Endothelial cell of umbilical vein (primary cell): ENCODE data around the gene ARHGEF7. TPM values are rescaled to one million over a fixed set of nuclear protein-coding genes. Genes with fewer than 3 reads are reported as not detected.

Source experiments
- BruUV-seq: library from RNA; stranded (reverse); fragments of 400-500 nt; replicated peaks from 2 replicates; lab custom pipeline; 2021; lab: Mats Ljungman, UMichigan
- CTCF ChIA-PET: fragments of 300-600, 350-600 bp; sonication (Branson Sonifier 250); formaldehyde crosslinking; loops from one replicate; lab custom pipeline; 2021; ENCODE audit warnings: antibody characterized with exemption, inconsistent platforms; lab: Charles Lee
- POLR2A ChIA-PET: fragments of 300-600, 350-600 bp; sonication (Branson Sonifier 250); formaldehyde crosslinking; loops from one replicate; lab custom pipeline; 2021; ENCODE audit warnings: antibody characterized with exemption, inconsistent platforms; lab: Charles Lee
- DNase-seq: peaks from one replicate; pipeline ENCODE4 v3.0.0-alpha.2; 2011; ENCODE audit warnings: low read depth, low spot score
- FAIRE-seq: peaks from 2 replicates; lab custom pipeline; 2011; peaks lifted over from hg19 to GRCh38; lab: Jason Lieb, UNC
- H2AFZ ChIP-seq: 2 replicates; pipeline ENCODE4 v1.6.0; 2012; ENCODE audit warnings: low read depth, low read length, control low read depth, inconsistent platforms
- H3K27ac ChIP-seq: 2 replicates; pipeline ENCODE4 v1.5.1; 2011; ENCODE audit warnings: low read depth, mild to moderate bottlenecking, control low read depth, low read length, moderate library complexity; ENCODE audit not compliant: insufficient read depth
- H3K27me3 ChIP-seq, 2 experiments: 2 replicates each; pipeline versions ENCODE4 v1.6.0 to v1.6.1; 2011; ENCODE audit warnings: low read length in 2 of 2, mixed read lengths in 1 of 2; ENCODE audit not compliant: control insufficient read depth in 2 of 2, insufficient read depth in 2 of 2
- H3K36me3 ChIP-seq, 2 experiments: 2 replicates in 1 of 2; 3 replicates in 1 of 2; pipeline ENCODE4 v1.5.1; 2011; ENCODE audit warnings: low read length in 2 of 2, mild to moderate bottlenecking in 1 of 2, moderate library complexity in 1 of 2; ENCODE audit not compliant: control insufficient read depth in 2 of 2, insufficient read depth in 2 of 2; ENCODE audit errors: extremely low read depth in 1 of 2
- H3K4me1 ChIP-seq: 3 replicates; pipeline ENCODE4 v1.5.1; 2011; ENCODE audit warnings: mild to moderate bottlenecking, low read length; ENCODE audit not compliant: control insufficient read depth, insufficient read depth; ENCODE audit errors: extremely low read depth
- H3K4me2 ChIP-seq: 2 replicates; pipeline ENCODE4 v1.6.1; 2011; ENCODE audit warnings: low read length, control low read depth, mixed read lengths; ENCODE audit not compliant: insufficient read depth
- H3K4me3 ChIP-seq, 3 experiments: fragments of 200-600 bp in 1 of 3; sonication (generic), shearing (Covaris generic) in 1 of 3; replicated peaks in 1 of 3; 2 replicates each; pipeline ENCODE4 v1.5.1; 2011 to 2016; ENCODE audit warnings: control low read depth in 3 of 3, low read length in 3 of 3, mild to moderate bottlenecking in 2 of 3, inconsistent platforms in 1 of 3, low read depth in 1 of 3, moderate library complexity in 1 of 3; ENCODE audit not compliant: insufficient read depth in 1 of 3
- H3K79me2 ChIP-seq: 2 replicates; pipeline ENCODE4 v1.6.0; 2012; ENCODE audit warnings: low read length, inconsistent platforms; ENCODE audit not compliant: control insufficient read depth, insufficient read depth
- H3K9ac ChIP-seq: replicated peaks from 2 replicates; pipeline ENCODE3; 2011; ENCODE audit warnings: low read length, control low read depth; ENCODE audit not compliant: insufficient read depth; ENCODE audit errors: extremely low read depth
- H3K9me1 ChIP-seq: replicated peaks from 3 replicates; pipeline ENCODE4 v1.6.0; 2011; ENCODE audit warnings: mild to moderate bottlenecking, low read length; ENCODE audit not compliant: control insufficient read depth, insufficient read depth; ENCODE audit errors: extremely low read depth
- H3K9me3 ChIP-seq: replicated peaks from 2 replicates; pipeline ENCODE4 v1.5.1; 2012; ENCODE audit warnings: low read length, inconsistent platforms; ENCODE audit not compliant: control insufficient read depth, insufficient read depth
- H4K20me1 ChIP-seq: replicated peaks from 2 replicates; pipeline ENCODE3; 2011; ENCODE audit warnings: mild to moderate bottlenecking, low read length; ENCODE audit not compliant: control insufficient read depth, insufficient read depth; ENCODE audit errors: extremely low read depth
- EZH2 ChIP-seq: IDR thresholded peaks from 2 replicates; pipeline ENCODE4 v1.6.1; 2012; ENCODE audit warnings: borderline replicate concordance, low read depth, mild to moderate bottlenecking, moderate library complexity, low read length, inconsistent platforms; ENCODE audit not compliant: severe bottlenecking
- FOS ChIP-seq: IDR thresholded peaks from 2 replicates; pipeline ENCODE4 v1.6.1; 2011; ENCODE audit warnings: mild to moderate bottlenecking, low read length, moderate library complexity, borderline replicate concordance; ENCODE audit not compliant: insufficient read depth
- GATA2 ChIP-seq: IDR thresholded peaks from 2 replicates; pipeline ENCODE4 v1.7.0; 2011; ENCODE audit warnings: low read depth, mild to moderate bottlenecking, moderate library complexity, mixed read lengths, low read length; ENCODE audit not compliant: insufficient read length, insufficient read depth
- JUN ChIP-seq: IDR thresholded peaks from 2 replicates; pipeline ENCODE4 v1.6.1; 2011; ENCODE audit warnings: borderline replicate concordance, low read depth; ENCODE audit not compliant: insufficient read length, insufficient read depth
- MAX ChIP-seq: IDR thresholded peaks from 2 replicates; pipeline ENCODE4 v1.6.1; 2011; ENCODE audit not compliant: insufficient read depth, insufficient read length
- MYC ChIP-seq: IDR thresholded peaks from one replicate; pipeline ENCODE4 v1.6.1; 2011; ENCODE audit warnings: mild to moderate bottlenecking, low read depth, low read length
- POLR2A ChIP-seq: IDR thresholded peaks from 2 replicates; pipeline ENCODE4 v1.6.1; 2012; ENCODE audit warnings: low read depth, mild to moderate bottlenecking, control low read depth, low read length
- POLR2AphosphoS5 ChIP-seq: IDR thresholded peaks from 2 replicates; pipeline ENCODE4 v1.6.1; 2012; ENCODE audit warnings: low read depth, mild to moderate bottlenecking, control low read depth, low read length, moderate library complexity; ENCODE audit not compliant: insufficient read depth
- dilution Hi-C: fragments of 300-500 bp; cut with MboI; formaldehyde crosslinking; loops from one replicate; pipeline ENCODE4 v1.15.0; 2019; ENCODE audit warnings: low sequenced_read_pairs; ENCODE audit not compliant: extremely low pct_ligation_motif_present
- intact Hi-C: fragments of 100-400 bp; cut with micrococcal nuclease; formaldehyde crosslinking; loops from one replicate; pipeline ENCODE4 v1.10.0; 2022
- polyA plus RNA-seq, 4 experiments: library from polyadenylated mRNA; depleted of rRNA in 3 of 4; stranded (reverse) in 3 of 4; unstranded in 1 of 4; fragments of >200 nt; gene quantifications; 2 replicates each; pipeline versions ENCODE4 v1.2.1 to v1.2.3, GENCODE V29; 2011 to 2012; ENCODE audit warnings: missing spikeins in 1 of 4
- total RNA-seq: library from RNA; stranded (reverse); gene quantifications from 2 replicates; pipeline ENCODE4 v1.2.3, GENCODE V29; 2021
- TF ChIP-seq, protein P1 (sequence below), 2 donors: IDR thresholded peaks; 1 replicate in 1 of 2; 2 replicates in 1 of 2; pipeline ENCODE4 v1.5.1; 2011; ENCODE audit warnings: low read length in 2 of 2, mild to moderate bottlenecking in 2 of 2, moderate library complexity in 2 of 2, control low read depth in 1 of 2, inconsistent platforms in 1 of 2, low read depth in 1 of 2; ENCODE audit not compliant: insufficient read depth in 1 of 2; ENCODE audit errors: extremely low read depth in 1 of 2

Gene ARHGEF7
- total and polyA plus RNA-seq, 2 donors (not counting 3 experiments of a cell fraction or from before 2014, with no cell fraction given), result 94.9 to 155 TPM

DNA sequence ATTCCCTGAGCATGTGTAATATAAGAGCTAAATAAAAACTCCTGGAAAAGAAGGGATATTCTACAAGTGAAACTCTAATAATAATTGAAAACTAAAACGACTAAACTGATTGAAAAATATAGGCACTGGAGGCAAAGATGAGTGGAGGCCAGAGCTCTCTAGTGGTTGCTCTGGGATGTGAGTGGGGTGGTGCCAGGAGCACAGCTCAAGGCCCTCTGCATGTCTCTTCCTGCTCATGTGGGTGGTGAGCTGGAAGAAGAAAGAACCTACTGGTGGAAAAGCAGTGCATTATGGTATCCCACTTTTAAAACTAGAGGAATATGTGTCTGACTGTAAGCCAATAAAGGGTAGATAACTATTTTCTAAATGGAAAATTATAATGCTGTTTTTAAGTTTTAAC is 15.8 kb upstream of the ARHGEF7 start:
- H3K27ac ChIP-seq, result no peak overlapping the region
- H4K20me1 ChIP-seq, result no peaks in the 10 kb centered on the region
- no peak for FAIRE-seq
- H3K4me2 ChIP-seq, result no peak overlapping the region
- H3K27me3 ChIP-seq, result peaks cover 14 to 19% of the 10 kb centered on the region in 2 experiments
- no TSS peak for BruUV-seq
- H3K9me1 ChIP-seq, result no peaks in the 10 kb centered on the region
- no peaks in the 10 kb centered on the region for H3K79me2 ChIP-seq
- no peaks in the 10 kb centered on the region for H3K36me3 ChIP-seq
- POLR2A ChIA-PET, result no interaction called here
- dilution Hi-C loops (no loop called here), intact Hi-C loops (no loop called here)
- H3K4me1 ChIP-seq, result no peaks in the 10 kb centered on the region
- DNase-seq, result no peak
- no peak overlapping the region for H2AFZ ChIP-seq
- TF ChIP-seq GATA2 (no peak), MYC (no peak), EZH2 (no peak), MAX (no peak), POLR2A (no peak), JUN (no peak), POLR2AphosphoS5 (no peak), FOS (no peak)
- TF ChIP-seq, protein P1, sequence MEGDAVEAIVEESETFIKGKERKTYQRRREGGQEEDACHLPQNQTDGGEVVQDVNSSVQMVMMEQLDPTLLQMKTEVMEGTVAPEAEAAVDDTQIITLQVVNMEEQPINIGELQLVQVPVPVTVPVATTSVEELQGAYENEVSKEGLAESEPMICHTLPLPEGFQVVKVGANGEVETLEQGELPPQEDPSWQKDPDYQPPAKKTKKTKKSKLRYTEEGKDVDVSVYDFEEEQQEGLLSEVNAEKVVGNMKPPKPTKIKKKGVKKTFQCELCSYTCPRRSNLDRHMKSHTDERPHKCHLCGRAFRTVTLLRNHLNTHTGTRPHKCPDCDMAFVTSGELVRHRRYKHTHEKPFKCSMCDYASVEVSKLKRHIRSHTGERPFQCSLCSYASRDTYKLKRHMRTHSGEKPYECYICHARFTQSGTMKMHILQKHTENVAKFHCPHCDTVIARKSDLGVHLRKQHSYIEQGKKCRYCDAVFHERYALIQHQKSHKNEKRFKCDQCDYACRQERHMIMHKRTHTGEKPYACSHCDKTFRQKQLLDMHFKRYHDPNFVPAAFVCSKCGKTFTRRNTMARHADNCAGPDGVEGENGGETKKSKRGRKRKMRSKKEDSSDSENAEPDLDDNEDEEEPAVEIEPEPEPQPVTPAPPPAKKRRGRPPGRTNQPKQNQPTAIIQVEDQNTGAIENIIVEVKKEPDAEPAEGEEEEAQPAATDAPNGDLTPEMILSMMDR (IDR thresholded peaks at IDR 0.05; ENCODE audit: extremely low read depth in 1 of 2, insufficient read depth in 1 of 2, low read depth in 1 of 2, low read length in 2 of 2), result no peak
- no peak overlapping the region for H3K9ac ChIP-seq
- CTCF ChIA-PET, result interaction anchor here (1.0 kb wide), 2 partner anchors 11 to 32 kb away, joined by 4 read pairs; no protein-coding TSS in a partner anchor
- no peaks in the 10 kb centered on the region for H3K9me3 ChIP-seq
- no peak overlapping the region for H3K4me3 ChIP-seq
